Mesenchymal stem cell (in vitro differentiated cells and primary cell): ENCODE measurements around the gene KIAA1328.

Source experiments
- DNase-seq: peaks from one replicate; pipeline ENCODE4 v3.0.0-alpha.2; 2013
- H2AFZ ChIP-seq: one replicate; pipeline ENCODE4 v1.6.1; 2013; ENCODE audit warnings: low read depth, mild to moderate bottlenecking, control low read depth, inconsistent platforms, low read length, moderate library complexity
- H2AK5ac ChIP-seq: 2 replicates; pipeline ENCODE4 v1.6.1; 2013; ENCODE audit warnings: low read length, moderate library complexity, mild to moderate bottlenecking, inconsistent platforms; ENCODE audit not compliant: severe bottlenecking
- H2BK120ac ChIP-seq: one replicate; pipeline ENCODE4 v1.6.1; 2013; ENCODE audit warnings: low read depth, mild to moderate bottlenecking, inconsistent platforms, low read length, moderate library complexity
- H2BK12ac ChIP-seq, 2 experiments: one replicate each; pipeline ENCODE4 v1.6.1; 2013; ENCODE audit warnings: inconsistent platforms in 2 of 2, low read length in 2 of 2, mild to moderate bottlenecking in 2 of 2, moderate library complexity in 2 of 2, control low read depth in 1 of 2
- H2BK15ac ChIP-seq: one replicate; pipeline ENCODE4 v1.6.1; 2013; ENCODE audit warnings: mild to moderate bottlenecking, low read depth, inconsistent platforms; ENCODE audit not compliant: poor library complexity, severe bottlenecking
- H2BK5ac ChIP-seq: 2 replicates; pipeline ENCODE4 v1.6.1; 2013; ENCODE audit warnings: low read depth, mild to moderate bottlenecking, low read length, control low read depth, inconsistent platforms; ENCODE audit not compliant: poor library complexity, severe bottlenecking
- H3K14ac ChIP-seq, 2 experiments: one replicate each; pipeline ENCODE4 v1.6.1; 2013; ENCODE audit warnings: inconsistent platforms in 2 of 2, low read length in 2 of 2, control low read depth in 1 of 2, mild to moderate bottlenecking in 1 of 2, moderate library complexity in 1 of 2
- H3K18ac ChIP-seq, 2 experiments: one replicate each; pipeline ENCODE4 v1.6.1; 2013; ENCODE audit warnings: inconsistent platforms in 2 of 2, low read length in 2 of 2, control low read depth in 1 of 2, low read depth in 1 of 2, mild to moderate bottlenecking in 1 of 2
- H3K23ac ChIP-seq, 2 experiments: one replicate each; pipeline ENCODE4 v1.6.1; 2013; ENCODE audit warnings: inconsistent platforms in 2 of 2, low read length in 2 of 2, mild to moderate bottlenecking in 2 of 2, moderate library complexity in 2 of 2, control low read depth in 1 of 2
- H3K27ac ChIP-seq: 2 replicates; pipeline ENCODE4 v1.5.1; 2013; ENCODE audit warnings: mild to moderate bottlenecking, moderate library complexity, low read length, control low read depth, inconsistent platforms; ENCODE audit not compliant: poor library complexity, severe bottlenecking
- H3K27me3 ChIP-seq, 2 experiments: 2 replicates each; pipeline versions ENCODE4 v1.6.1 to v1.7.0; 2013; ENCODE audit warnings: low read length in 2 of 2, mild to moderate bottlenecking in 2 of 2, moderate library complexity in 2 of 2, control low read depth in 1 of 2, inconsistent platforms in 1 of 2; ENCODE audit not compliant: control insufficient read depth in 1 of 2, insufficient read depth in 1 of 2
- H3K36me3 ChIP-seq, 2 experiments: 2 replicates each; pipeline versions ENCODE4 v1.6.1 to v1.7.0; 2013; ENCODE audit warnings: low read length in 2 of 2, control low read depth in 1 of 2, inconsistent platforms in 1 of 2, low read depth in 1 of 2, mild to moderate bottlenecking in 1 of 2; ENCODE audit not compliant: insufficient read depth in 2 of 2, control insufficient read depth in 1 of 2
- H3K4ac ChIP-seq, 2 experiments: one replicate each; pipeline ENCODE4 v1.6.1; 2013; ENCODE audit warnings: inconsistent platforms in 2 of 2, low read length in 2 of 2, mild to moderate bottlenecking in 2 of 2, moderate library complexity in 2 of 2, control low read depth in 1 of 2, low read depth in 1 of 2
- H3K4me1 ChIP-seq: 2 replicates; pipeline ENCODE4 v1.6.1; 2013; ENCODE audit warnings: low read depth, low read length, control low read depth; ENCODE audit not compliant: control insufficient read depth, insufficient read depth
- H3K4me2 ChIP-seq: 2 replicates; pipeline ENCODE4 v1.6.1; 2013; ENCODE audit warnings: low read length, mild to moderate bottlenecking, inconsistent platforms; ENCODE audit not compliant: poor library complexity, severe bottlenecking
- H3K4me3 ChIP-seq, 2 experiments: 2 replicates each; pipeline versions ENCODE4 v1.5.1 to v1.7.0; 2013; ENCODE audit warnings: low read length in 2 of 2, mild to moderate bottlenecking in 2 of 2, control low read depth in 1 of 2, low read depth in 1 of 2; ENCODE audit not compliant: insufficient read depth in 1 of 2
- H3K79me1 ChIP-seq: replicated peaks from 2 replicates; pipeline ENCODE4 v1.6.1; 2013; ENCODE audit warnings: mild to moderate bottlenecking, control low read depth, low read length, inconsistent platforms; ENCODE audit not compliant: poor library complexity, severe bottlenecking
- H3K9ac ChIP-seq: 2 replicates; pipeline ENCODE4 v1.7.0; 2013; ENCODE audit warnings: mild to moderate bottlenecking, low read length, moderate library complexity
- H3K9me3 ChIP-seq: 2 replicates; pipeline ENCODE4 v1.7.0; 2013; ENCODE audit warnings: mild to moderate bottlenecking, low read length; ENCODE audit not compliant: control insufficient read depth
- H4K8ac ChIP-seq: one replicate; pipeline ENCODE4 v1.6.1; 2013; ENCODE audit warnings: inconsistent platforms, mild to moderate bottlenecking, low read length, moderate library complexity
- H4K91ac ChIP-seq: one replicate; pipeline ENCODE4 v1.6.1; 2013; ENCODE audit warnings: mild to moderate bottlenecking, low read length, inconsistent platforms
- WGBS: methylation state at CpG from one replicate; pipeline ENCODE4 v1.1.7; 2013; ENCODE audit warnings: mixed read lengths; 5-methylcytosine and 5-hydroxymethylcytosine counted together

The KIAA1328 gene

DNA sequence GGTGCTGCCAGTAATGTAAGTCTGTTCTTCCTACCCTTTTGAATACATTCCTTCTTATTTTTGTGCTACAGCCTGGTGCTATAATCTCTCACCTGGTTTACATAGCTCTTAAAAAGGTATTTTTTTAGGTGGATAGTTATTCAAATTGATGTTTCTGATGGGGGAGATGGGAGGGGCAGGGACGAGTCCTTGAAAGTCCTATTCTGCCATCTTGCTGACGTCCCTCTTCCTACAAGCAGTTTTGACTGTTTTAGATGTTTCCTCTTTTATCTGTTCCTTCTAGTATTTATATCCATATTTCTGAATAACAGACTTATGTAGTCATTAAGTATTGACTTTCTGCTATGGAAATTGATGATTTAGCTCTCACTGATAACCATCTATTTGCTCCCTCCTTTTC, 256.4 kb downstream of the KIAA1328 start:
- Histone ChIP-seq H3K79me1 (no peaks in the 10 kb centered on the region), H2BK120ac (no peak overlapping the region), H3K4me1 (no peaks in the 10 kb centered on the region), H3K27ac (no peak overlapping the region), H3K9ac (no peak overlapping the region), H4K91ac (no peak overlapping the region), H2BK12ac (no peak overlapping the region), H2BK5ac (no peak overlapping the region), H3K4me3 (no peak overlapping the region), H3K14ac (no peak overlapping the region), H2AFZ (no peak overlapping the region), H2AK5ac (no peak overlapping the region), H3K4ac (no peak overlapping the region), H3K23ac (no peak overlapping the region), H3K27me3 (no peaks in the 10 kb centered on the region), H3K18ac (no peak overlapping the region), H4K8ac (no peak overlapping the region), H3K9me3 (no peaks in the 10 kb centered on the region), H2BK15ac (no peak overlapping the region), H3K4me2 (no peak overlapping the region), H3K36me3 (no peaks in the 10 kb centered on the region)
- no peak for DNase-seq
- WGBS: no CpG with 5 or more reads among the region's 2 CpGs

DNA sequence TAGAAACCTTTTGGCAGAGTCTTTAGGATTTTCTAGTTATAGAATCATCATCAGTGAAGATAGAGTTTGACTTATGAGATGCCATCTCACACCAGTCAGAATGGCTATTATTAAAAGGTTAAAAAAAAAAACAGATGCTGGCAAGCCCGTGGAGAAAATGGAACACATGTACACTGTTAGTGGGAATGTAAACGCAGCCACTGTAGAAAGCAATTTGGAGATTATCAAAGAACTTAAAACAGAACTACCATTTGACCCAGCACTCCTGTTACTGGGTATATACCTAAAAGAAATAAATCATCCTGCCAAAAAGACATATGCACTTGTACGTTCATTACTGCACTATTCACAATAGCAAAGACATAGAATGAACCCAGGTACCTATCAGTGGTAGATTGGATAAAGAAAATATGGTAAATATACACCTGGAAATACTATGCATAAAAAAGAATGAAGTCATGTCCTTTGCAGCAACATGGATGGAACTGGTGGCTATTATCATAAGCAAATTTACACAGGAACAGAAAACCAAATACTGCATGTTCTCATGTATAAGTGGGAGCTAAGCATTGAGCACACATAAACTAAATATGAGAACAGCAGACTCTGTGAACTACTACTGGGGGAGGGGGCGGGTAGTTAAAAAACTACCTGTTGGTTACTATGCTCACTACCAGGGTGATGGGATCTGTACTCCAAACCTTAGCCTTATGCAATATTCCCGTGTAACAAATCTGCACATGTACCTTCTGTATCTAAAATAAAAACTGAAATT, 279.0 kb downstream of the KIAA1328 start:
- 86% methylated on average over 1 of the region's 5 CpGs for WGBS

DNA sequence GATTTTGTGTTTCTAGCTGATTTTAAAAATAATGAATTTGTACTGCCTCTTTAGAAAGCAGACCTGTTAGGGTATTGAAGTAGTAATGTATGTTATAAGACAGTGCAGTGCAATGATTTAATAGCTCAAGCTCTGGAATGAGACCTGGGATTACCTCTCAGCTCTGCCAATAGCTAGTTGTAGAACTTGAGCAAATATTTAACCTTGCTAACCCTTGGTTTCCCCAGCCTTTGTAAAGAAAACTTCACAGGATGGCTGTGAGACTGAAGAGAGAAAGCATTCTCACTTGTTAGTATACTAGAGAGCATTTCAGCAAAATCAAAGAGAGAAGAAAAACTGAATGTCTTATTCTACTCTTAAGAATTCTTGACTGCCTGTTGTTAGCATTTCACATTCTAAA, 293.9 kb downstream of the KIAA1328 start:
- no peak overlapping the region for H3K23ac ChIP-seq
- peaks cover 2% of the 10 kb centered on the region for H3K79me1 ChIP-seq
- no peak overlapping the region for H3K18ac ChIP-seq
- no peak for DNase-seq
- H4K91ac ChIP-seq: no peak overlapping the region
- H3K27ac ChIP-seq: no peak overlapping the region
- no peaks in the 10 kb centered on the region for H3K36me3 ChIP-seq
- no peaks in the 10 kb centered on the region for H3K9me3 ChIP-seq
- no peak overlapping the region for H4K8ac ChIP-seq
- H2BK12ac ChIP-seq: no peak overlapping the region
- no peak overlapping the region for H2BK15ac ChIP-seq
- H3K27me3 ChIP-seq: no peaks in the 10 kb centered on the region
- H3K14ac ChIP-seq: no peak overlapping the region
- H2BK120ac ChIP-seq: no peak overlapping the region
- H2BK5ac ChIP-seq: no peak overlapping the region
- no peak overlapping the region for H2AFZ ChIP-seq
- H3K4me2 ChIP-seq: no peak overlapping the region
- no peak overlapping the region for H2AK5ac ChIP-seq
- no peak overlapping the region for H3K4ac ChIP-seq
- H3K4me3 ChIP-seq: no peak overlapping the region
- H3K9ac ChIP-seq: no peak overlapping the region
- no peaks in the 10 kb centered on the region for H3K4me1 ChIP-seq

More for the DNA sequence above, 279.0 kb downstream of the KIAA1328 start:
- no peaks in the 10 kb centered on the region for H3K36me3 ChIP-seq
- DNase-seq: no peak
- no peaks in the 10 kb centered on the region for H3K27me3 ChIP-seq
- no peak overlapping the region for H3K4ac ChIP-seq
- no peak overlapping the region for H3K9ac ChIP-seq
- no peak overlapping the region for H2BK5ac ChIP-seq
- no peak overlapping the region for H3K14ac ChIP-seq
- H3K23ac ChIP-seq: no peak overlapping the region
- no peaks in the 10 kb centered on the region for H3K4me1 ChIP-seq
- no peaks in the 10 kb centered on the region for H3K79me1 ChIP-seq
- no peak overlapping the region for H4K8ac ChIP-seq
- no peak overlapping the region for H3K18ac ChIP-seq
- no peak overlapping the region for H2AFZ ChIP-seq
- H3K4me3 ChIP-seq: no peak overlapping the region
- H2AK5ac ChIP-seq: no peak overlapping the region
- H2BK15ac ChIP-seq: no peak overlapping the region
- H3K9me3 ChIP-seq: no peaks in the 10 kb centered on the region
- no peak overlapping the region for H2BK12ac ChIP-seq
- H3K27ac ChIP-seq: no peak overlapping the region
- H3K4me2 ChIP-seq: no peak overlapping the region
- no peak overlapping the region for H2BK120ac ChIP-seq
- H4K91ac ChIP-seq: no peak overlapping the region

DNA sequence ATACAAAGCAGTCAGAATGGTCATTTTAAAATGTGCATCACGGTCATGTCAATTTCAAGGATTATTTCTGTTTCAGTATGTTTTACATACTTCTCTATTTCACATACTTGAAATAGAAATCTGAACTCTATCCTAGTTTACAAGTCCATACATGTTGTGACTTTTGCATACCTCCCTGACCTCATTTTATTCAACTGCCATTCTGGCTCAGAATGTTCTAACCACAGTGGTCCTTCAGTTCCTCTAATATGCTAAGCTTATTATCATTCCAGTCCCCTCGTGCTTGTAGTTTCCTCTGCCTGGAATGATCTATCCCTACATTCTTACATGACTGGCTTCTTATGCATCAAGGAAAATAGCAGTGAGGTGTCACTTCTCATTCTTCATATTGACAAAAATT, 295.6 kb downstream of the KIAA1328 start:
- Histone ChIP-seq H2AFZ (no peak overlapping the region), H3K27ac (no peak overlapping the region), H3K36me3 (no peaks in the 10 kb centered on the region), H3K79me1 (no peaks in the 10 kb centered on the region), H3K27me3 (no peaks in the 10 kb centered on the region), H3K4me2 (no peak overlapping the region), H2BK12ac (no peak overlapping the region), H2BK15ac (no peak overlapping the region), H3K9me3 (no peaks in the 10 kb centered on the region), H2AK5ac (no peak overlapping the region), H3K18ac (no peak overlapping the region), H2BK120ac (no peak overlapping the region), H2BK5ac (no peak overlapping the region), H3K4me1 (no peaks in the 10 kb centered on the region), H3K9ac (no peak overlapping the region), H3K4me3 (no peak overlapping the region), H4K8ac (no peak overlapping the region), H4K91ac (no peak overlapping the region), H3K23ac (no peak overlapping the region), H3K4ac (no peak overlapping the region), H3K14ac (no peak overlapping the region)
- WGBS: 67% methylated on average over 2 of the region's 2 CpGs
- no peak for DNase-seq
